Right atrium auricular region (tissue), 2 donors: Measurements from ENCODE around the gene NAA25. TPM values are rescaled to one million over a fixed set of nuclear protein-coding genes. Genes with fewer than 3 reads are reported as not detected.
"Not testable (repeated sequence)": the region's sequence is repeated elsewhere in the genome, so short reads cannot be mapped to it uniquely, and the experiment has no call there.

Experiments used
- DNase-seq: peaks from one replicate; pipeline ENCODE4 v3.0.0-alpha.2; 2019; ENCODE audit warnings: low spot score
- H3K27ac ChIP-seq, 2 donors: fragments of 200-600 bp; sonication (generic); 1 replicate in 1 of 2; 2 replicates in 1 of 2; pipeline ENCODE4 v1.5.1; 2016 to 2019
- H3K27me3 ChIP-seq, 2 donors: fragments of 200-600 bp; sonication (generic); one replicate each; pipeline versions ENCODE4 v1.5.1 to v1.6.0; 2017 to 2019
- H3K36me3 ChIP-seq: fragments of 200-600 bp; sonication (generic); one replicate; pipeline ENCODE4 v1.5.1; 2016
- H3K4me1 ChIP-seq, 2 donors: fragments of 200-600 bp; sonication (generic); one replicate each; pipeline versions ENCODE4 v1.5.1 to v1.6.0; 2017 to 2019
- H3K4me3 ChIP-seq, 2 donors: fragments of 200-600 bp; sonication (generic); 1 replicate in 1 of 2; 2 replicates in 1 of 2; pipeline ENCODE4 v1.5.1; 2017 to 2019; ENCODE audit warnings: mild to moderate bottlenecking in 1 of 2, moderate library complexity in 1 of 2
- H3K9me3 ChIP-seq, 2 donors: fragments of 200-600 bp; sonication (generic); one replicate each; pipeline ENCODE4 v1.5.1; 2019
- total RNA-seq, 2 donors: library from RNA; depleted of rRNA; stranded (reverse); fragments of >200 nt; gene quantifications; one replicate each; pipeline ENCODE4 v1.1.0, GENCODE V29; 2016
- TF ChIP-seq, protein P1 (sequence below), 2 donors: fragments of 200-600 bp; sonication (generic); IDR thresholded peaks; one replicate each; pipeline ENCODE4 v1.5.1; 2019; ENCODE audit warnings: antibody characterized with exemption in 2 of 2

The NAA25 gene
- total RNA-seq, 2 donors from 2014 or later: 8.8 to 11.2 TPM

- Histone ChIP-seq H3K4me3 (no peak overlapping the region), H3K36me3 (peaks cover 9% of the 10 kb centered on the region), H3K9me3 (no peaks in the 10 kb centered on the region), H3K4me1 (peaks cover 0 to 52% of the 10 kb centered on the region in 2 donors), H3K27ac (no peak overlapping the region), H3K27me3 (no peaks in the 10 kb centered on the region)
- TF ChIP-seq, protein P1, sequence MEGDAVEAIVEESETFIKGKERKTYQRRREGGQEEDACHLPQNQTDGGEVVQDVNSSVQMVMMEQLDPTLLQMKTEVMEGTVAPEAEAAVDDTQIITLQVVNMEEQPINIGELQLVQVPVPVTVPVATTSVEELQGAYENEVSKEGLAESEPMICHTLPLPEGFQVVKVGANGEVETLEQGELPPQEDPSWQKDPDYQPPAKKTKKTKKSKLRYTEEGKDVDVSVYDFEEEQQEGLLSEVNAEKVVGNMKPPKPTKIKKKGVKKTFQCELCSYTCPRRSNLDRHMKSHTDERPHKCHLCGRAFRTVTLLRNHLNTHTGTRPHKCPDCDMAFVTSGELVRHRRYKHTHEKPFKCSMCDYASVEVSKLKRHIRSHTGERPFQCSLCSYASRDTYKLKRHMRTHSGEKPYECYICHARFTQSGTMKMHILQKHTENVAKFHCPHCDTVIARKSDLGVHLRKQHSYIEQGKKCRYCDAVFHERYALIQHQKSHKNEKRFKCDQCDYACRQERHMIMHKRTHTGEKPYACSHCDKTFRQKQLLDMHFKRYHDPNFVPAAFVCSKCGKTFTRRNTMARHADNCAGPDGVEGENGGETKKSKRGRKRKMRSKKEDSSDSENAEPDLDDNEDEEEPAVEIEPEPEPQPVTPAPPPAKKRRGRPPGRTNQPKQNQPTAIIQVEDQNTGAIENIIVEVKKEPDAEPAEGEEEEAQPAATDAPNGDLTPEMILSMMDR (IDR thresholded peaks at IDR 0.05): no peak
- no peak for DNase-seq
Measured at GRCh38 chr12:112103758-112104503, 4.7 kb downstream of the NAA25 start.

DNA sequence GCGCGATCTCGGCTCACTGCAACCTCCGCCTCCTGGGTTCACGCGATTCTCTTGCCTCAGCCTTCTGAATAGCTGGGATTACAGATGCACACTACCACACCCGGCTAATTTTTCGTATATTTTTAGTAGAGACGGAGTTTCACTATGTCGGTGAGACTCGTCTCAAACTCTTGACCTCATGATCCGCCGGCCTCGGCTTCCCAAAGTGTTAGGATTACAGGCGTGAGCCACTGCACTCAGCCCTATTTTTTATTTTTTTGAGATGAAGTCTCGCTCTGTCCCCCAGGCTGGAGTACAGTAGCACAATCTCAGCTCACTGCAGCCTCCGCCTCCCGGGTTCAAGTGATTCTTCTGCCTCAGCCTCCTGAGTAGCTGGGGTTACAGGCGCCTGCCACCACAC is 5.8 kb downstream of the NAA25 start:
- peak overlapping the region in 1 of 2 donors; percentile 6 for H3K27ac ChIP-seq
- H3K4me1 ChIP-seq: peaks cover 0 to 48% of the 10 kb centered on the region in 2 donors
- not testable (repeated sequence) for H3K9me3 ChIP-seq, H3K4me3 ChIP-seq, H3K27me3 ChIP-seq, DNase-seq
- peaks cover 21% of the 10 kb centered on the region for H3K36me3 ChIP-seq

DNA sequence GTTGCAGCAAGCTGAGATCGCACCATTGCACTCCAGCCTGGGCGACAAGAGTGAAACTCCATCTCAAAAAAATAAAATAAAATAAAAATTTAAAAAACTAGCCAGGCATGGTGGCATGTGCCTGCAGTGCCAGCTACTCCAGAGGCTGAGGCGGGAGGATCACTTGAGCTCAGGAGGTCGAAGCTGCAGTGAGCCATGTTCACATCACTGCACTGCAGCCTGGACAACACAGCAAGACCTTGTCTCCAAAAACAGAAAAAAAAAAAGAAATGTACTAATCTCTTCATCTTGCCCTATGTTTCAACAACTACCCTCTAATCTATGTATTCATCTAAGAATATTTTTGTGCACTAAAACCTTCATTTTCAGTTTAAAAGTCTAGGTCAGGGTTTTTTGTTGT is 6.5 kb downstream of the NAA25 start:
- H3K4me3 ChIP-seq: no peak overlapping the region
- peaks cover 0 to 42% of the 10 kb centered on the region in 2 donors for H3K4me1 ChIP-seq
- DNase-seq: no peak
- peaks cover 22% of the 10 kb centered on the region for H3K36me3 ChIP-seq
- TF ChIP-seq, protein P1 (IDR thresholded peaks at IDR 0.05): no peak
- H3K9me3 ChIP-seq: no peaks in the 10 kb centered on the region
- H3K27me3 ChIP-seq: no peaks in the 10 kb centered on the region
- no peak overlapping the region for H3K27ac ChIP-seq

GRCh38 chr12:112100500-112100899 is 8.1 kb downstream of the NAA25 start:
- not testable (repeated sequence) for H3K9me3 ChIP-seq

GRCh38 chr12:112097641-112098040 is 10.9 kb downstream of the NAA25 start:
- TF ChIP-seq, protein P1 (IDR thresholded peaks at IDR 0.05): no peak
- Histone ChIP-seq H3K4me1 (peaks cover 0 to 11% of the 10 kb centered on the region in 2 donors), H3K27ac (no peak overlapping the region), H3K4me3 (no peak overlapping the region), H3K36me3 (peaks cover 27% of the 10 kb centered on the region), H3K9me3 (no peaks in the 10 kb centered on the region), H3K27me3 (no peaks in the 10 kb centered on the region)
- DNase-seq: no peak

More at GRCh38 chr12:112100500-112100899, 8.1 kb downstream of the NAA25 start:
- H3K27ac ChIP-seq, DNase-seq, H3K27me3 ChIP-seq, H3K4me3 ChIP-seq: not testable (repeated sequence)
- H3K36me3 ChIP-seq: peaks cover 22% of the 10 kb centered on the region
- H3K4me1 ChIP-seq: peaks cover 0 to 36% of the 10 kb centered on the region in 2 donors

GRCh38 chr12:112096667-112097066 is 11.9 kb downstream of the NAA25 start:
- no peak overlapping the region for H3K4me3 ChIP-seq
- DNase-seq: no peak
- peaks cover 37% of the 10 kb centered on the region for H3K36me3 ChIP-seq
- TF ChIP-seq, protein P1 (IDR thresholded peaks at IDR 0.05): no peak
- H3K4me1 ChIP-seq: peaks cover 0 to 9% of the 10 kb centered on the region in 2 donors
- no peaks in the 10 kb centered on the region for H3K9me3 ChIP-seq
- peak overlapping the region in 1 of 2 donors; percentile 45 for H3K27ac ChIP-seq
- H3K27me3 ChIP-seq: no peaks in the 10 kb centered on the region

GRCh38 chr12:112096070-112096469 is 12.5 kb downstream of the NAA25 start:
- Histone ChIP-seq H3K36me3 (peaks cover 37% of the 10 kb centered on the region), H3K9me3 (no peaks in the 10 kb centered on the region), H3K4me1 (peaks cover 0 to 9% of the 10 kb centered on the region in 2 donors), H3K4me3 (no peak overlapping the region), H3K27me3 (no peaks in the 10 kb centered on the region), H3K27ac (peak overlapping the region in 1 of 2 donors; percentile 45)
- no peak for DNase-seq
- TF ChIP-seq, protein P1 (IDR thresholded peaks at IDR 0.05): no peak
